Neural cell (in vitro differentiated cells): Measurements from ENCODE around the gene CFB. TPM values are rescaled to one million over a fixed set of nuclear protein-coding genes. Genes with fewer than 3 reads are reported as not detected.

Experiments
- H2AFZ ChIP-seq: fragments of 200-600, 300-800 bp; sonication (generic), shearing (Covaris generic); 2 replicates; pipeline ENCODE4 v1.6.0; 2014; ENCODE audit warnings: low read depth, mild to moderate bottlenecking, antibody characterized with exemption, low read length, moderate library complexity
- H3F3A ChIP-seq: fragments of 200-600 bp; shearing (Covaris generic); 2 replicates; pipeline ENCODE4 v1.6.1; 2016; ENCODE audit warnings: mild to moderate bottlenecking, moderate library complexity, mixed read lengths, antibody characterized with exemption, low read length; ENCODE audit not compliant: insufficient read depth, poor library complexity, severe bottlenecking
- H3K27ac ChIP-seq: fragments of 200-600, 300-800 bp; sonication (generic), shearing (Covaris generic); 2 replicates; pipeline ENCODE4 v1.5.1; 2014; ENCODE audit warnings: mild to moderate bottlenecking, low read length, moderate library complexity
- H3K27me3 ChIP-seq: fragments of 300-800, 200-600 bp; sonication (generic), shearing (Covaris generic); 2 replicates; pipeline ENCODE4 v1.6.0; 2014; ENCODE audit warnings: mild to moderate bottlenecking, low read depth, low read length, moderate library complexity; ENCODE audit not compliant: insufficient read depth
- H3K36me3 ChIP-seq: fragments of 300-800, 200-600 bp; sonication (generic), shearing (Covaris generic); 2 replicates; pipeline ENCODE4 v1.5.1; 2014; ENCODE audit warnings: mild to moderate bottlenecking, antibody characterized with exemption, low read length, moderate library complexity; ENCODE audit not compliant: insufficient read depth
- H3K4me2 ChIP-seq: fragments of 300-800, 200-600 bp; sonication (generic), shearing (Covaris generic); 2 replicates; pipeline ENCODE4 v1.6.0; 2014; ENCODE audit warnings: mild to moderate bottlenecking, low read length
- H3K4me3 ChIP-seq: fragments of 300-800, 200-600 bp; sonication (generic), shearing (Covaris generic); 2 replicates; pipeline ENCODE4 v1.5.1; 2014; ENCODE audit warnings: mild to moderate bottlenecking, low read length, moderate library complexity
- H3K79me2 ChIP-seq: fragments of 200-600 bp; shearing (Covaris generic); replicated peaks from 2 replicates; pipeline ENCODE4 v1.6.0; 2014; ENCODE audit warnings: mild to moderate bottlenecking, low read length, moderate library complexity; ENCODE audit not compliant: insufficient read depth
- H3K9ac ChIP-seq: fragments of 300-800, 200-600 bp; sonication (generic), shearing (Covaris generic); 2 replicates; pipeline ENCODE4 v1.6.1; 2016; ENCODE audit warnings: mild to moderate bottlenecking, low read length, mixed read lengths
- H3K9me2 ChIP-seq: fragments of 200-600 bp; shearing (Covaris generic); 2 replicates; pipeline ENCODE4 v1.6.1; 2016; ENCODE audit warnings: mild to moderate bottlenecking, low read length, mixed read lengths; ENCODE audit not compliant: insufficient read depth
- H3K9me3 ChIP-seq: fragments of 200-600, 300-800 bp; sonication (generic), shearing (Covaris generic); 2 replicates; pipeline ENCODE4 v1.6.1; 2016; ENCODE audit warnings: mild to moderate bottlenecking, mixed run types, low read length, moderate library complexity, mixed read lengths
- H4K20me1 ChIP-seq: fragments of 200-600 bp; shearing (Covaris generic); 2 replicates; pipeline ENCODE4 v1.6.1; 2016; ENCODE audit warnings: mild to moderate bottlenecking, mixed run types; ENCODE audit not compliant: insufficient read depth
- EP300 ChIP-seq: fragments of 450-650 bp; conservative IDR thresholded peaks from 2 replicates; pipeline ENCODE4 v1.6.1; 2014; ENCODE audit warnings: antibody characterized with exemption, mild to moderate bottlenecking, moderate library complexity; ENCODE audit not compliant: poor library complexity, severe bottlenecking
- EZH2 ChIP-seq: fragments of 200-600, 300-800 bp; shearing (Covaris generic), sonication (generic); IDR thresholded peaks from 2 replicates; pipeline ENCODE4 v1.6.1; 2014; ENCODE audit warnings: antibody characterized with exemption, low read length, borderline replicate concordance, mild to moderate bottlenecking; ENCODE audit not compliant: insufficient read depth, poor library complexity, severe bottlenecking
- MXI1 ChIP-seq: fragments of 450-650 bp; conservative IDR thresholded peaks from 2 replicates; pipeline ENCODE4 v1.6.1; 2014; ENCODE audit warnings: antibody characterized with exemption, mild to moderate bottlenecking; ENCODE audit not compliant: poor library complexity, severe bottlenecking
- POLR2AphosphoS5 ChIP-seq: IDR thresholded peaks from 2 replicates; pipeline ENCODE4 v1.6.1; 2012
- RAD21 ChIP-seq: fragments of 450-650 bp; conservative IDR thresholded peaks from 2 replicates; pipeline ENCODE4 v1.6.1; 2014; ENCODE audit warnings: antibody characterized with exemption, mild to moderate bottlenecking, moderate library complexity
- SMC3 ChIP-seq: fragments of 450-650 bp; conservative IDR thresholded peaks from 2 replicates; pipeline ENCODE4 v1.6.1; 2014; ENCODE audit warnings: antibody characterized with exemption, mild to moderate bottlenecking, moderate library complexity; ENCODE audit not compliant: poor library complexity
- TAF1 ChIP-seq: IDR thresholded peaks from 2 replicates; pipeline ENCODE4 v1.6.1; 2012; ENCODE audit warnings: low read depth
- polyA plus RNA-seq: library from polyadenylated mRNA; depleted of rRNA; stranded (reverse); fragments of >200 nt; gene quantifications from 2 replicates; pipeline ENCODE4 v1.2.3, GENCODE V29; 2014
- TF ChIP-seq, protein P1 (sequence below): IDR thresholded peaks from 2 replicates; pipeline ENCODE4 v1.6.1; 2012; ENCODE audit warnings: borderline replicate concordance
- TF ChIP-seq, protein P2 (sequence below): fragments of 450-650 bp; IDR thresholded peaks from 2 replicates; pipeline ENCODE4 v1.5.1; 2014; ENCODE audit warnings: antibody characterized with exemption, mild to moderate bottlenecking, moderate library complexity; ENCODE audit not compliant: poor library complexity, severe bottlenecking

The CFB gene
- polyA plus RNA-seq, 1 donor from 2014 or later = 0.97 TPM

DNA sequence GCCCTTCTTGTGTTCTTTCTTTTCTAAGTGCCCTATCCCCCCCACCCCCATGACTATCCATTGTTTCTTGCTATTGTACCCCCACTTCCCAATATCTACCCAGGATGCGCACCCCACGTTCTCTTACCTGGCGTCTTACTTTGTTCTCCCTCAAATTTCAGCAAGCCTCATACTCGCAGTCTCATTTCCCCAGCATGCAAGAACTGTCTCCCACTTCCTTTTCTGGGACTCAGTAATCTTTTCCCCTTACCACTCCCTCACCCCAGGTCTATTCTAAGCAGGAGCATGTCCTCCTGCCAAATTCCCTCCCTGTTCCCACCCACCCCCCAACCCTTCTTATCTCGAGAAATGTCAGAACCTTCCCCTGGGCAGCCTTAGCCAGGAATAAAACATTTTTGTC is 46.7 kb upstream of the CFB start:
- Histone ChIP-seq H3F3A (peaks cover 4% of the 10 kb centered on the region), H4K20me1 (no peaks in the 10 kb centered on the region), H3K27me3 (no peaks in the 10 kb centered on the region), H3K9ac (no peak overlapping the region), H3K9me2 (no peaks in the 10 kb centered on the region), H2AFZ (no peak overlapping the region), H3K9me3 (no peaks in the 10 kb centered on the region), H3K36me3 (peaks cover 6% of the 10 kb centered on the region), H3K79me2 (peaks cover 35% of the 10 kb centered on the region), H3K4me2 (no peak overlapping the region), H3K4me3 (peak overlapping the region; percentile 98), H3K27ac (no peak overlapping the region)
- TF ChIP-seq, protein P1, sequence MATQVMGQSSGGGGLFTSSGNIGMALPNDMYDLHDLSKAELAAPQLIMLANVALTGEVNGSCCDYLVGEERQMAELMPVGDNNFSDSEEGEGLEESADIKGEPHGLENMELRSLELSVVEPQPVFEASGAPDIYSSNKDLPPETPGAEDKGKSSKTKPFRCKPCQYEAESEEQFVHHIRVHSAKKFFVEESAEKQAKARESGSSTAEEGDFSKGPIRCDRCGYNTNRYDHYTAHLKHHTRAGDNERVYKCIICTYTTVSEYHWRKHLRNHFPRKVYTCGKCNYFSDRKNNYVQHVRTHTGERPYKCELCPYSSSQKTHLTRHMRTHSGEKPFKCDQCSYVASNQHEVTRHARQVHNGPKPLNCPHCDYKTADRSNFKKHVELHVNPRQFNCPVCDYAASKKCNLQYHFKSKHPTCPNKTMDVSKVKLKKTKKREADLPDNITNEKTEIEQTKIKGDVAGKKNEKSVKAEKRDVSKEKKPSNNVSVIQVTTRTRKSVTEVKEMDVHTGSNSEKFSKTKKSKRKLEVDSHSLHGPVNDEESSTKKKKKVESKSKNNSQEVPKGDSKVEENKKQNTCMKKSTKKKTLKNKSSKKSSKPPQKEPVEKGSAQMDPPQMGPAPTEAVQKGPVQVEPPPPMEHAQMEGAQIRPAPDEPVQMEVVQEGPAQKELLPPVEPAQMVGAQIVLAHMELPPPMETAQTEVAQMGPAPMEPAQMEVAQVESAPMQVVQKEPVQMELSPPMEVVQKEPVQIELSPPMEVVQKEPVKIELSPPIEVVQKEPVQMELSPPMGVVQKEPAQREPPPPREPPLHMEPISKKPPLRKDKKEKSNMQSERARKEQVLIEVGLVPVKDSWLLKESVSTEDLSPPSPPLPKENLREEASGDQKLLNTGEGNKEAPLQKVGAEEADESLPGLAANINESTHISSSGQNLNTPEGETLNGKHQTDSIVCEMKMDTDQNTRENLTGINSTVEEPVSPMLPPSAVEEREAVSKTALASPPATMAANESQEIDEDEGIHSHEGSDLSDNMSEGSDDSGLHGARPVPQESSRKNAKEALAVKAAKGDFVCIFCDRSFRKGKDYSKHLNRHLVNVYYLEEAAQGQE = no peak
- TF ChIP-seq EZH2 = no peak
- no peak for TF ChIP-seq POLR2AphosphoS5
- TF ChIP-seq, protein P2, sequence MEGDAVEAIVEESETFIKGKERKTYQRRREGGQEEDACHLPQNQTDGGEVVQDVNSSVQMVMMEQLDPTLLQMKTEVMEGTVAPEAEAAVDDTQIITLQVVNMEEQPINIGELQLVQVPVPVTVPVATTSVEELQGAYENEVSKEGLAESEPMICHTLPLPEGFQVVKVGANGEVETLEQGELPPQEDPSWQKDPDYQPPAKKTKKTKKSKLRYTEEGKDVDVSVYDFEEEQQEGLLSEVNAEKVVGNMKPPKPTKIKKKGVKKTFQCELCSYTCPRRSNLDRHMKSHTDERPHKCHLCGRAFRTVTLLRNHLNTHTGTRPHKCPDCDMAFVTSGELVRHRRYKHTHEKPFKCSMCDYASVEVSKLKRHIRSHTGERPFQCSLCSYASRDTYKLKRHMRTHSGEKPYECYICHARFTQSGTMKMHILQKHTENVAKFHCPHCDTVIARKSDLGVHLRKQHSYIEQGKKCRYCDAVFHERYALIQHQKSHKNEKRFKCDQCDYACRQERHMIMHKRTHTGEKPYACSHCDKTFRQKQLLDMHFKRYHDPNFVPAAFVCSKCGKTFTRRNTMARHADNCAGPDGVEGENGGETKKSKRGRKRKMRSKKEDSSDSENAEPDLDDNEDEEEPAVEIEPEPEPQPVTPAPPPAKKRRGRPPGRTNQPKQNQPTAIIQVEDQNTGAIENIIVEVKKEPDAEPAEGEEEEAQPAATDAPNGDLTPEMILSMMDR = no peak
- TF ChIP-seq EP300 = no peak
- TF ChIP-seq TAF1 = no peak

DNA sequence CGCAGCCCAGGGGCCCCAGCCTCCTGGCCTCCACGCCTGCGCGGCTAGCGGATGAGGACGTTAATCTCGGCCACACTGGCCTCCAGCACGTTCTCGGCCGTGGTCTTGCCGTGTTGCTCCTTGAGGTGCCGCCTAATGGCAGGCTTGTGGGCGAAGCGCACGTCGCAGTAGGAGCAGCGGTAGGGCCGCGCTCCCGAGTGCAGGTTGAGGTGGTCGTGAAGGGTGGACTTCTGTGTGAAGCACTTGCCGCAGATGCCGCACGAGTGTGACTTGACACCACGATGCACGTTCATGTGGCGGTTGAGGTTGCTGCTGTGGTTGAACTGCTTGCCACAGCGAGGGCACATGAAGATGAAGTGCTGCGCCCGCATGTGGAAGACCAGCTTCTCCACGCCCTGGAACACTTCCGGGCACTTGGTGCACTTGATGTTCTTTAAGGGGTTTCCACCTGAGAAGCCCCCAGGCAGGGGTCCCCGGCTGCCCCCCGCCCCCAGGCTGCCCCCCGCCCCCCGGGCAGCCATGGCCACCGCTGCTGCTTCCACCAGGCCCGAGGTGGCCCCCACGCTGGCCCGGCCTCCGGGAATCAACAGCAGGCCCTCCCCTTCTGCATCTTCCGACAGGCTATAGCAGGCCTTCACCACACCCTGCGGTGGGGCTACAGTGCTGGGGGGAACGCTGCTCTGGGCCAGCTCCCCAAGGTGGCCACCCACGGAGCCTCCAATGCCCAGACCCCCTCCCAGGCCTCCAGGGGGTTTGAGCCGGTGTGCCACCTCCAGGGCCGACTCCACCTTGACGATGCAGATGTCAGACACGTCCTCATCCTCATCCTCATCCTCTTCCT is 45.8 kb upstream of the CFB start:
- peak overlapping the region; percentile 98 for H3K4me3 ChIP-seq
- no peak for TF ChIP-seq SMC3
- no peak for TF ChIP-seq MXI1
- TF ChIP-seq EZH2 = no peak
- TF ChIP-seq, protein P1 = no peak
- TF ChIP-seq, protein P2 = no peak
- TF ChIP-seq POLR2AphosphoS5 = no peak
- TF ChIP-seq RAD21 = no peak
- no peak for TF ChIP-seq EP300
- no peak for TF ChIP-seq TAF1
- H3F3A ChIP-seq = peaks cover 4% of the 10 kb centered on the region
- H3K27me3 ChIP-seq = no peaks in the 10 kb centered on the region
- peak overlapping the region; percentile 76 for H3K9ac ChIP-seq
- no peak overlapping the region for H3K4me2 ChIP-seq
- H3K9me3 ChIP-seq = no peaks in the 10 kb centered on the region
- H2AFZ ChIP-seq = no peak overlapping the region
- no peak overlapping the region for H3K27ac ChIP-seq
- H3K79me2 ChIP-seq = peaks cover 35% of the 10 kb centered on the region
- H3K9me2 ChIP-seq = no peaks in the 10 kb centered on the region
- peaks cover 6% of the 10 kb centered on the region for H3K36me3 ChIP-seq
- H4K20me1 ChIP-seq = no peaks in the 10 kb centered on the region
